B cell (primary cell): ENCODE results near the gene TMEM255B. TPM values are rescaled to one million over a fixed set of nuclear protein-coding genes. Genes with fewer than 3 reads are reported as not detected.

ENCODE experiments used
- ATAC-seq: fragments of 200-7000 bp; cut with Tn5 transposase; one replicate; pipeline ENCODE4 v1.10.0; 2021; ENCODE audit warnings: low read depth, mild to moderate bottlenecking, moderate number of reproducible peaks, moderate library complexity
- CTCF ChIA-PET: fragments of 350-600 bp; sonication (Branson Sonifier 250); formaldehyde crosslinking; loops from one replicate; lab custom pipeline; 2021; ENCODE audit warnings: antibody characterized with exemption, inconsistent platforms; lab: Charles Lee
- POLR2A ChIA-PET: fragments of 350-600 bp; sonication (Branson Sonifier 250); formaldehyde crosslinking; loops from one replicate; lab custom pipeline; 2021; ENCODE audit warnings: antibody characterized with exemption; lab: Charles Lee
- DNase-seq: peaks from one replicate; pipeline ENCODE4 v3.0.0; 2013
- H2AFZ ChIP-seq: 2 replicates; pipeline ENCODE4 v1.6.1; 2012; ENCODE audit warnings: mild to moderate bottlenecking, low read depth, low read length; ENCODE audit not compliant: insufficient read depth, poor library complexity, severe bottlenecking
- H3K27ac ChIP-seq, 2 donors: 1 replicate in 1 of 2; 2 replicates in 1 of 2; pipeline ENCODE4 v1.5.1; 2012 to 2013; ENCODE audit warnings: low read length in 2 of 2, mild to moderate bottlenecking in 2 of 2, moderate library complexity in 1 of 2
- H3K27me3 ChIP-seq, 4 experiments: fragments of 200-600 bp in 1 of 4; sonication (generic) in 1 of 4; replicated peaks in 1 of 4; 1 replicate in 2 of 4; 2 replicates in 2 of 4; pipeline versions ENCODE4 v1.6.1 to v1.7.0; 2013 to 2016; ENCODE audit warnings: low read length in 3 of 4, mild to moderate bottlenecking in 2 of 4, mixed read lengths in 1 of 4, moderate library complexity in 1 of 4; ENCODE audit not compliant: insufficient read depth in 4 of 4, control insufficient read depth in 3 of 4; ENCODE audit errors: control extremely low read depth in 1 of 4
- H3K36me3 ChIP-seq, 2 experiments: replicated peaks in 1 of 2; 1 replicate in 1 of 2; 2 replicates in 1 of 2; pipeline versions ENCODE4 v1.6.1 to v1.7.1; 2013; ENCODE audit warnings: low read length in 1 of 2; ENCODE audit not compliant: insufficient read depth in 2 of 2, control insufficient read depth in 1 of 2; ENCODE audit errors: control extremely low read depth in 1 of 2, extremely low read depth in 1 of 2
- H3K4me1 ChIP-seq, 2 donors: fragments of 200-600 bp in 1 of 2; sonication (generic) in 1 of 2; 1 replicate in 1 of 2; 2 replicates in 1 of 2; pipeline versions ENCODE4 v1.5.1 to v1.6.1; 2013 to 2017; ENCODE audit warnings: low read length in 2 of 2; ENCODE audit not compliant: control insufficient read depth in 2 of 2, insufficient read depth in 2 of 2
- H3K4me2 ChIP-seq: replicated peaks from 2 replicates; pipeline ENCODE3; 2012; ENCODE audit warnings: mild to moderate bottlenecking, low read depth, low read length; ENCODE audit not compliant: poor library complexity, severe bottlenecking
- H3K4me3 ChIP-seq, 5 experiments: fragments of 200-600 bp in 1 of 5; sonication (generic) in 1 of 5; 1 replicate in 3 of 5; 2 replicates in 2 of 5; pipeline versions ENCODE4 v1.5.1 to v1.7.0; 2011 to 2016; ENCODE audit warnings: low read length in 4 of 5, mild to moderate bottlenecking in 4 of 5, low read depth in 2 of 5, control low read depth in 1 of 5, moderate library complexity in 1 of 5; ENCODE audit not compliant: insufficient read depth in 1 of 5; ENCODE audit errors: control extremely low read depth in 1 of 5, extremely low read depth in 1 of 5
- H3K79me2 ChIP-seq: fragments of 200-600 bp; sonication (generic); one replicate; pipeline ENCODE4 v1.6.0; 2016; ENCODE audit warnings: low read length; ENCODE audit not compliant: control insufficient read depth, insufficient read depth
- H3K9ac ChIP-seq: fragments of 200-600 bp; sonication (generic); 2 replicates; pipeline ENCODE4 v1.6.1; 2017; ENCODE audit warnings: mild to moderate bottlenecking, low read length, moderate library complexity
- H3K9me3 ChIP-seq, 3 donors: one replicate each; pipeline versions ENCODE4 v1.6.1 to v1.7.1; 2013; ENCODE audit warnings: low read length in 2 of 3; ENCODE audit not compliant: control insufficient read depth in 2 of 3, insufficient read depth in 1 of 3; ENCODE audit errors: control extremely low read depth in 1 of 3
- H4K20me1 ChIP-seq: 2 replicates; pipeline ENCODE4 v1.6.0; 2012; ENCODE audit warnings: mild to moderate bottlenecking, low read length; ENCODE audit not compliant: insufficient read depth, control insufficient read depth, poor library complexity, severe bottlenecking
- H3K27ac Mint-ChIP-seq: one replicate; pipeline ENCODE4 v1.8.0; 2021; ENCODE audit warnings: mixed read lengths
- H3K27me3 Mint-ChIP-seq: one replicate; pipeline ENCODE4 v1.8.0; 2021; ENCODE audit warnings: mixed read lengths
- H3K4me1 Mint-ChIP-seq: one replicate; pipeline ENCODE4 v1.8.0; 2021; ENCODE audit warnings: mixed read lengths
- H3K4me3 Mint-ChIP-seq: one replicate; pipeline ENCODE4 v1.8.0; 2021; ENCODE audit warnings: mixed read lengths
- H3K9me3 Mint-ChIP-seq: one replicate; pipeline ENCODE4 v1.8.0; 2022; ENCODE audit warnings: mixed read lengths; ENCODE audit not compliant: insufficient read depth
- CTCF ChIP-seq: fragments of 200-600 bp; IDR thresholded peaks from one replicate; pipeline ENCODE4 v1.8.0; 2022; ENCODE audit warnings: antibody characterized with exemption, mild to moderate bottlenecking
- EZH2 ChIP-seq: IDR thresholded peaks from 2 replicates; pipeline ENCODE4 v1.6.1; 2012; ENCODE audit warnings: borderline replicate concordance, low read depth, mild to moderate bottlenecking, moderate library complexity, low read length; ENCODE audit not compliant: insufficient read depth, poor library complexity, severe bottlenecking
- WGBS: methylation state at CpG from one replicate; pipeline ENCODE4 v1.1.5; 2013; ENCODE audit warnings: missing lambda C conversion rate; ENCODE audit not compliant: insufficient coverage; 5-methylcytosine and 5-hydroxymethylcytosine counted together
- intact Hi-C: fragments of 100-400 bp; cut with micrococcal nuclease; formaldehyde crosslinking; loops from one replicate; pipeline ENCODE4 v1.10.0; 2022
- polyA plus RNA-seq: library from polyadenylated mRNA; depleted of rRNA; stranded (reverse); fragments of >200 nt; gene quantifications from 2 replicates; pipeline ENCODE4 v1.2.3, GENCODE V29; 2012
- total RNA-seq, 2 donors: library from RNA; stranded (reverse); fragments of 120-200 nt in 1 of 2; gene quantifications; 1 replicate in 1 of 2; 2 replicates in 1 of 2; pipeline versions ENCODE4 v1.2.3 to v1.2.4, GENCODE V29; 2013 to 2022

The TMEM255B gene
- total and polyA plus RNA-seq, 2 donors (not counting 1 experiment from before 2014, with no cell fraction given) = 2.1 to 8.2 TPM

GRCh38 chr13:113834496-113835200 lies 75.6 kb downstream of the TMEM255B start:
- ChIA-PET CTCF (no interaction called here), POLR2A (no interaction called here)
- no peaks in the 10 kb centered on the region for H3K9me3 Mint-ChIP-seq
- DNase-seq (no peak), ATAC-seq (no peak)
- no peak overlapping the region for H3K4me3 ChIP-seq
- no peak overlapping the region for H3K9ac ChIP-seq
- no peak overlapping the region for H2AFZ ChIP-seq
- H3K4me1 Mint-ChIP-seq = no peaks in the 10 kb centered on the region
- no peak for TF ChIP-seq CTCF
- H3K79me2 ChIP-seq = no peaks in the 10 kb centered on the region
- H3K4me3 Mint-ChIP-seq = no peak overlapping the region
- H3K4me2 ChIP-seq = no peak overlapping the region
- intact Hi-C loops = no loop called here
- no peak overlapping the region for H3K27ac Mint-ChIP-seq
- 94% methylated on average over 35 of the region's 38 CpGs for WGBS
- H4K20me1 ChIP-seq = peaks cover 31% of the 10 kb centered on the region
- no peaks in the 10 kb centered on the region for H3K9me3 ChIP-seq
- no peak overlapping the region for H3K27ac ChIP-seq
- H3K27me3 Mint-ChIP-seq = no peaks in the 10 kb centered on the region
- H3K36me3 ChIP-seq = no peaks in the 10 kb centered on the region
- H3K27me3 ChIP-seq = no peaks in the 10 kb centered on the region
- no peaks in the 10 kb centered on the region for H3K4me1 ChIP-seq

DNA sequence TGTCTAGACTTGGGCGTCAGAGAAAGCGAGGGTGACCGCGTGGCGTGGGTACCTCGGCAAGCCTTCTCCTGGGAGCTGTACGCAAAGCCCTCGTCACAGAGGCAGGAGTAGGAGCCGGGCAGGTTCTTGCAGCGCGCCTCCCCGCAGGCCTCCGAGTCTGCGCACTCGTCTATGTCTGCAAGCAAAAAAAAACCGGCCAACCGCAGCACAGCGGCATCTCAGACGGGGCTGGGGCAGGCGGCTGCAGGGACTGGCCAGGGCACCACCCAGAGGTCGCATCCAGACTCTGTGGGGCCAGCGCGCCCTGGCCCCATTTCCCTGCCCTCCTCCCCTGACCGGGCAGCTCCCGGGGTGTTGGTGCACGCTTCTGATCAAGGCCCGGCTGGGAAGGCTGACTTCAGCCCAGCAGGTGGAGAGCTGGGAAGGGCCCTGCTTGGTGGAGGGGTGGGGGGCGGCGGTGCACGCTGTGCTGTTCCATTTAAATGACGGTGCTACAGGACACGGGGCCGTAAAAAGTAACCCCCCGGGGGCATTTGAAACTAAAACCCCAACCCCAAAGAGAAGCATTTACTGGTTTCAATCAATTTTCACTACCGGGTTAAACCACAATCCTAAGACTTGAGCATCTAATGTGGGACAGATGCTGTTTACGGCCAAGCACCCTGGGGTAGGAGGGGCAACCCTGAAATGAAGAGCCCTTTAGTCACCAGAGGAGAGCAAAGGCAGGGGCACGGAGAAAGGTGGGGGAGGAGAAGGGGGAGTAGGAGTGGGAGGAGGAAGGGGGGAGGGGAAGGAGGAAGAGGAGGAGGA lies 76.6 kb downstream of the TMEM255B start:
- H3K36me3 ChIP-seq = no peaks in the 10 kb centered on the region
- no peaks in the 10 kb centered on the region for H3K9me3 Mint-ChIP-seq
- CTCF ChIA-PET = no interaction called here
- WGBS = 88% methylated on average over 25 of the region's 37 CpGs
- no peaks in the 10 kb centered on the region for H3K9me3 ChIP-seq
- intact Hi-C loops = no loop called here
- H3K79me2 ChIP-seq = no peaks in the 10 kb centered on the region
- no peaks in the 10 kb centered on the region for H3K4me1 Mint-ChIP-seq
- H3K4me3 Mint-ChIP-seq = no peak overlapping the region
- H2AFZ ChIP-seq = no peak overlapping the region
- no peak for TF ChIP-seq CTCF
- TF ChIP-seq EZH2 = no peak
- no peaks in the 10 kb centered on the region for H3K27me3 Mint-ChIP-seq
- POLR2A ChIA-PET = no interaction called here
- H3K27ac Mint-ChIP-seq = no peak overlapping the region
- ATAC-seq (no peak), DNase-seq (no peak)
- no peaks in the 10 kb centered on the region for H3K4me1 ChIP-seq
- no peak overlapping the region for H3K4me3 ChIP-seq
- H3K27me3 ChIP-seq = no peaks in the 10 kb centered on the region
- H3K27ac ChIP-seq = no peak overlapping the region
- peaks cover 26% of the 10 kb centered on the region for H4K20me1 ChIP-seq
- no peak overlapping the region for H3K9ac ChIP-seq
- H3K4me2 ChIP-seq = no peak overlapping the region
